SK-N-SH treated with all-trans-retinoic acid at 6 μM for 48 hours (cell line): ENCODE data around the gene NDE1.

ENCODE experiments used
- ATAC-seq: fragments of 200-7000 bp; cut with Tn5 transposase; 3 replicates; pipeline ENCODE4 v1.9.1; 2020; ENCODE audit warnings: mild to moderate bottlenecking, moderate library complexity
- ARNTL ChIP-seq: fragments of 450-650 bp; formaldehyde crosslinking; IDR thresholded peaks from 2 replicates; pipeline ENCODE4 v1.5.0; 2020; ENCODE audit warnings: low read depth, mild to moderate bottlenecking, moderate library complexity, borderline replicate concordance
- BACH2 ChIP-seq: fragments of 250-450 bp; sonication (Bioruptor Pico); IDR thresholded peaks from 2 replicates; pipeline ENCODE4 v1.9.0; 2021; ENCODE audit warnings: mild to moderate bottlenecking, borderline replicate concordance
- CSDC2 ChIP-seq: fragments of 250-450 bp; sonication (Bioruptor Pico); IDR thresholded peaks from 2 replicates; pipeline ENCODE4 v1.5.0; 2020; ENCODE audit warnings: mild to moderate bottlenecking, moderate library complexity
- ESRRG ChIP-seq: fragments of 250-450 bp; sonication (Bioruptor Pico); IDR thresholded peaks from 2 replicates; pipeline ENCODE4 v1.6.1; 2021; ENCODE audit warnings: mild to moderate bottlenecking
- GLIS3 ChIP-seq: fragments of 250-450 bp; sonication (Bioruptor Pico); IDR thresholded peaks from 2 replicates; pipeline ENCODE4 v1.5.0; 2020; ENCODE audit warnings: mild to moderate bottlenecking, moderate library complexity
- OSR1 ChIP-seq: fragments of 250-450 bp; sonication (Bioruptor Pico); IDR thresholded peaks from 2 replicates; pipeline ENCODE4 v1.8.0; 2022; ENCODE audit warnings: moderate library complexity, mild to moderate bottlenecking, inconsistent platforms
- POU6F1 ChIP-seq: fragments of 250-450 bp; sonication (Bioruptor Pico); IDR thresholded peaks from 2 replicates; pipeline ENCODE4 v1.8.0; 2021; ENCODE audit warnings: low read depth, mild to moderate bottlenecking, moderate library complexity, borderline replicate concordance
- PPARA ChIP-seq: fragments of 250-450 bp; sonication (Bioruptor Pico); IDR thresholded peaks from 2 replicates; pipeline ENCODE4 v1.5.0; 2020; ENCODE audit warnings: mild to moderate bottlenecking, borderline replicate concordance
- RARB ChIP-seq: fragments of 250-450 bp; sonication (Bioruptor Pico); IDR thresholded peaks from 2 replicates; pipeline ENCODE4 v1.8.0; 2021; ENCODE audit warnings: mild to moderate bottlenecking, moderate library complexity
- SNAI2 ChIP-seq: fragments of 250-450 bp; sonication (Bioruptor Pico); IDR thresholded peaks from 2 replicates; pipeline ENCODE4 v1.5.0; 2020; ENCODE audit warnings: mild to moderate bottlenecking, moderate library complexity
- TCF4 ChIP-seq: fragments of 250-450 bp; sonication (Bioruptor Pico); IDR thresholded peaks from 2 replicates; pipeline ENCODE4 v1.8.0; 2021; ENCODE audit warnings: mild to moderate bottlenecking, moderate library complexity, borderline replicate concordance
- TOX ChIP-seq: fragments of 250-450 bp; sonication (Bioruptor Pico); IDR thresholded peaks from 2 replicates; pipeline ENCODE4 v1.8.0; 2021; ENCODE audit warnings: mild to moderate bottlenecking, moderate library complexity, borderline replicate concordance
- TSHZ2 ChIP-seq: fragments of 250-450 bp; sonication (Bioruptor Pico); IDR thresholded peaks from 2 replicates; pipeline ENCODE4 v1.5.0; 2020; ENCODE audit warnings: mild to moderate bottlenecking, moderate library complexity
- ZC3H10 ChIP-seq: fragments of 250-450 bp; sonication (Bioruptor Pico); IDR thresholded peaks from 2 replicates; pipeline ENCODE4 v1.5.1; 2021; ENCODE audit warnings: mild to moderate bottlenecking, moderate library complexity
- ZFP30 ChIP-seq: fragments of 450-650 bp; formaldehyde crosslinking; IDR thresholded peaks from 2 replicates; pipeline ENCODE4 v1.5.0; 2022; ENCODE audit warnings: mild to moderate bottlenecking, moderate library complexity
- ZNF565 ChIP-seq: fragments of 450-650 bp; formaldehyde crosslinking; conservative IDR thresholded peaks from 2 replicates; pipeline ENCODE4 v1.5.0; 2020; ENCODE audit warnings: low read depth, mild to moderate bottlenecking, moderate library complexity
- ZNF70 ChIP-seq: fragments of 450-650 bp; formaldehyde crosslinking; IDR thresholded peaks from 2 replicates; pipeline ENCODE4 v1.5.0; 2020; ENCODE audit warnings: mild to moderate bottlenecking, moderate library complexity
- ZNF8 ChIP-seq: fragments of 450-650 bp; formaldehyde crosslinking; IDR thresholded peaks from 2 replicates; pipeline ENCODE4 v1.5.0; 2020; ENCODE audit warnings: mild to moderate bottlenecking, moderate library complexity
- TF ChIP-seq, protein P1 (sequence below): fragments of 250-450 bp; sonication (Bioruptor Pico); IDR thresholded peaks from 2 replicates; pipeline ENCODE4 v1.8.0; 2020; ENCODE audit warnings: mild to moderate bottlenecking, moderate library complexity, borderline replicate concordance
- TF ChIP-seq, protein P2 (sequence below): fragments of 250-450 bp; sonication (Bioruptor Pico); IDR thresholded peaks from 2 replicates; pipeline ENCODE4 v1.5.1; 2020; ENCODE audit warnings: low read depth, mild to moderate bottlenecking, moderate library complexity
- TF ChIP-seq, protein P3 (sequence below): fragments of 250-450 bp; sonication (Bioruptor Pico); IDR thresholded peaks from 2 replicates; pipeline ENCODE4 v1.5.1; 2021; ENCODE audit warnings: mild to moderate bottlenecking, moderate library complexity

NDE1 gene

GRCh38 chr16:15610369-15610871, 39.6 kb upstream of the NDE1 start:
- TF ChIP-seq ZNF565 (CRISPR knock-in tag) (no peak), ARNTL (CRISPR knock-in tag) (no peak), RARB (no peak), OSR1 (CRISPR knock-in tag) (no peak), BACH2 (CRISPR knock-in tag) (no peak), ZFP30 (CRISPR knock-in tag) (no peak), POU6F1 (CRISPR knock-in tag) (no peak), GLIS3 (CRISPR knock-in tag) (no peak), PPARA (no peak), TCF4 (no peak), CSDC2 (no peak), ZNF70 (CRISPR knock-in tag) (no peak), SNAI2 (CRISPR knock-in tag) (no peak), TSHZ2 (CRISPR knock-in tag) (no peak), ESRRG (CRISPR knock-in tag) (no peak), ZNF8 (CRISPR knock-in tag) (no peak)
- TF ChIP-seq, protein P1, sequence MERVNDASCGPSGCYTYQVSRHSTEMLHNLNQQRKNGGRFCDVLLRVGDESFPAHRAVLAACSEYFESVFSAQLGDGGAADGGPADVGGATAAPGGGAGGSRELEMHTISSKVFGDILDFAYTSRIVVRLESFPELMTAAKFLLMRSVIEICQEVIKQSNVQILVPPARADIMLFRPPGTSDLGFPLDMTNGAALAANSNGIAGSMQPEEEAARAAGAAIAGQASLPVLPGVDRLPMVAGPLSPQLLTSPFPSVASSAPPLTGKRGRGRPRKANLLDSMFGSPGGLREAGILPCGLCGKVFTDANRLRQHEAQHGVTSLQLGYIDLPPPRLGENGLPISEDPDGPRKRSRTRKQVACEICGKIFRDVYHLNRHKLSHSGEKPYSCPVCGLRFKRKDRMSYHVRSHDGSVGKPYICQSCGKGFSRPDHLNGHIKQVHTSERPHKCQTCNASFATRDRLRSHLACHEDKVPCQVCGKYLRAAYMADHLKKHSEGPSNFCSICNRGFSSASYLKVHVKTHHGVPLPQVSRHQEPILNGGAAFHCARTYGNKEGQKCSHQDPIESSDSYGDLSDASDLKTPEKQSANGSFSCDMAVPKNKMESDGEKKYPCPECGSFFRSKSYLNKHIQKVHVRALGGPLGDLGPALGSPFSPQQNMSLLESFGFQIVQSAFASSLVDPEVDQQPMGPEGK (CRISPR knock-in tag), result no peak
- TF ChIP-seq, protein P2, sequence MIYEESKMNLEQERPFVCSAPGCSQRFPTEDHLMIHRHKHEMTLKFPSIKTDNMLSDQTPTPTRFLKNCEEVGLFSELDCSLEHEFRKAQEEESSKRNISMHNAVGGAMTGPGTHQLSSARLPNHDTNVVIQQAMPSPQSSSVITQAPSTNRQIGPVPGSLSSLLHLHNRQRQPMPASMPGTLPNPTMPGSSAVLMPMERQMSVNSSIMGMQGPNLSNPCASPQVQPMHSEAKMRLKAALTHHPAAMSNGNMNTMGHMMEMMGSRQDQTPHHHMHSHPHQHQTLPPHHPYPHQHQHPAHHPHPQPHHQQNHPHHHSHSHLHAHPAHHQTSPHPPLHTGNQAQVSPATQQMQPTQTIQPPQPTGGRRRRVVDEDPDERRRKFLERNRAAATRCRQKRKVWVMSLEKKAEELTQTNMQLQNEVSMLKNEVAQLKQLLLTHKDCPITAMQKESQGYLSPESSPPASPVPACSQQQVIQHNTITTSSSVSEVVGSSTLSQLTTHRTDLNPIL (CRISPR knock-in tag), result no peak
- TF ChIP-seq, protein P3, sequence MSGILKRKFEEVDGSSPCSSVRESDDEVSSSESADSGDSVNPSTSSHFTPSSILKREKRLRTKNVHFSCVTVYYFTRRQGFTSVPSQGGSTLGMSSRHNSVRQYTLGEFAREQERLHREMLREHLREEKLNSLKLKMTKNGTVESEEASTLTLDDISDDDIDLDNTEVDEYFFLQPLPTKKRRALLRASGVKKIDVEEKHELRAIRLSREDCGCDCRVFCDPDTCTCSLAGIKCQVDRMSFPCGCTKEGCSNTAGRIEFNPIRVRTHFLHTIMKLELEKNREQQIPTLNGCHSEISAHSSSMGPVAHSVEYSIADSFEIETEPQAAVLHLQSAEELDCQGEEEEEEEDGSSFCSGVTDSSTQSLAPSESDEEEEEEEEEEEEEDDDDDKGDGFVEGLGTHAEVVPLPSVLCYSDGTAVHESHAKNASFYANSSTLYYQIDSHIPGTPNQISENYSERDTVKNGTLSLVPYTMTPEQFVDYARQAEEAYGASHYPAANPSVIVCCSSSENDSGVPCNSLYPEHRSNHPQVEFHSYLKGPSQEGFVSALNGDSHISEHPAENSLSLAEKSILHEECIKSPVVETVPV (CRISPR knock-in tag), result no peak
- ATAC-seq, result no peak

GRCh38 chr16:15611610-15612009, 38.4 kb upstream of the NDE1 start:
- no peak for ATAC-seq
- TF ChIP-seq ESRRG (CRISPR knock-in tag) (no peak), TCF4 (no peak), ZNF70 (CRISPR knock-in tag) (no peak), ZC3H10 (CRISPR knock-in tag) (no peak), ZNF8 (CRISPR knock-in tag) (no peak), TOX (CRISPR knock-in tag) (no peak)
- TF ChIP-seq, protein P1 (CRISPR knock-in tag), result no peak
- TF ChIP-seq, protein P2 (CRISPR knock-in tag), result no peak
- TF ChIP-seq, protein P3 (CRISPR knock-in tag), result no peak
- TF ChIP-seq, all 23 proteins: peak for 0
